Measurements from ENCODE around the gene BICD2.

Gene BICD2

DNA sequence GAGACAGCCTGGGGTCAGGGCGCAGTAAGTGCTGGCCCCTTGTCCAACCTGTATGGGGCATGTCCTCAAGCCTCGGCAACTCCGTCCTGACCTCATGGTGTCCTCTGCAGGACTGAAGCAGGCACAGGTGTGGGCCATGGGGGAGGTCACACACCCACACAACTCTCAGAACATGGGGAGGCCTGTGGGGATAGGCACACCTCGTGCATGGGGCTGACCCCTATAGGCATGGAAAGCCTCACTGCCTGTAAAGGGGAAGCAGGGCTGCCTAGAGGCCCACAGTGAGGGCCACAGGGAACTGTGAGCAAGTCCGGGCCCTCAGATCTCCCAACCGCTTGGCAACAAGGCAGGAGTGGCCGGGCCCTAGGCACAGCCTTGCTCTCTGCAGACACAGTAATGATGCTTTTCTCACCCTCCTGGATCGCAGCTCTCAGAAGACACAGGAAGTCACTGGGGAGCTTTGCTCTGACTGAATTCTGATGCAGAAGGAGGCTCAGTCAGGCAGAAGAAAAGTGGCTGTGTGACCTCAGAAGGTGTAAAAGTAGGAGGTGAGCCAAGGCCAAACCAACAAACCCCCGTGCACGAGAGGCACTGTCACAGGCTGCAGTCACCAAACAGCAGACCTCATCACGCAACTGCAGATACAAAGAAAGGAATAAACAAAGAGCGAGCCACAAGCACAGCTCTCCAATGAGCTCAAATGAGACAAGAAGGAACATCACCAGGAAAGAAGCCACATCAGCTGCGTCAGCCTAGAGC lies 100.1 kb downstream of the BICD2 start:
- DNase-seq = no peak

- DNase-seq = no peak
These were observed 100.7 kb downstream of the BICD2 start for GRCh38 chr9:92663951-92664350.

- DNase-seq = no peak
These were observed 101.5 kb downstream of the BICD2 start for GRCh38 chr9:92663126-92663525.

- DNase-seq = no peak
These were observed 102.9 kb downstream of the BICD2 start for GRCh38 chr9:92661743-92662142.

Data from NCI-H774 (cell line).